PC-9 (cell line): Measurements from ENCODE around the gene PRAMEF8. TPM values are rescaled to one million over a fixed set of nuclear protein-coding genes. Genes with fewer than 3 reads are reported as not detected.

Experiments
- total RNA-seq: library from RNA; stranded (reverse); gene quantifications from 2 replicates; pipeline ENCODE4 v1.2.3, GENCODE V29; 2021

Gene PRAMEF8
- total RNA-seq, 1 experiment from 2014 or later = not detected

Other genes with a start within 250 kb of the PRAMEF8 start
- gene PRAMEF27, start 228.6 kb downstream of the PRAMEF8 start, total RNA-seq = not detected in 2 replicates
- gene HNRNPCL3, start 224.4 kb downstream of the PRAMEF8 start, total RNA-seq = not detected in 2 replicates
- not detected in 2 replicates for gene PRAMEF25, start 214.4 kb downstream of the PRAMEF8 start, total RNA-seq
- gene HNRNPCL2, start 168.3 kb downstream of the PRAMEF8 start, total RNA-seq = not detected in 2 replicates
- gene PRAMEF26, start 129.1 kb downstream of the PRAMEF8 start, total RNA-seq = not detected in 2 replicates
- gene HNRNPCL4, start 119.5 kb downstream of the PRAMEF8 start, total RNA-seq = not detected in 2 replicates
- gene PRAMEF9, start 113.3 kb downstream of the PRAMEF8 start, total RNA-seq = not detected in 2 replicates
- not detected in 2 replicates for gene PRAMEF13, start 83.7 kb downstream of the PRAMEF8 start, total RNA-seq
- not detected in 2 replicates for gene PRAMEF18, start 59.0 kb downstream of the PRAMEF8 start, total RNA-seq
- not detected in 2 replicates for gene PRAMEF5, start 30.9 kb downstream of the PRAMEF8 start, total RNA-seq
- not detected in 2 replicates for gene PRAMEF33, start 18.4 kb upstream of the PRAMEF8 start, total RNA-seq
- gene PRAMEF15, start 30.4 kb upstream of the PRAMEF8 start, total RNA-seq = not detected in 2 replicates
- gene PRAMEF14, start 62.0 kb upstream of the PRAMEF8 start, total RNA-seq = not detected in 2 replicates
- gene PRAMEF19, start 86.8 kb upstream of the PRAMEF8 start, total RNA-seq = not detected in 2 replicates
- gene PRAMEF17, start 104.5 kb upstream of the PRAMEF8 start, total RNA-seq = not detected in 2 replicates
- gene PRAMEF20, start 125.3 kb upstream of the PRAMEF8 start, total RNA-seq = not detected in 2 replicates
- not detected in 2 replicates for gene LRRC38, start 228.9 kb upstream of the PRAMEF8 start, total RNA-seq